ENCODE results near the gene PSMA6.
A peak's percentile ranks its signal among the peaks of the same experiment; 100 is the strongest.
"Not testable (repeated sequence)": the region's sequence is repeated elsewhere in the genome, so short reads cannot be mapped to it uniquely, and the experiment has no call there.

Gene PSMA6

GRCh38 chr14:35292051-35292769, at the start of gene PSMA6:
TSS of gene PSMA6 (plus strand) at chr14:35292382. CDS start at chr14:35292477, 95 bp downstream.
- DNase-seq (ENCODE audit: low read depth) = peak; percentile 99

GRCh38 chr14:35242599-35243311, 49.4 kb upstream of the PSMA6 start:
- no peak for DNase-seq (ENCODE audit: low read depth)

- no peak for DNase-seq (ENCODE audit: low read depth)
Observed at GRCh38 chr14:35243956-35244355, 48.2 kb upstream of the PSMA6 start.

GRCh38 chr14:35244542-35244941, 47.6 kb upstream of the PSMA6 start:
- no peak for DNase-seq (ENCODE audit: low read depth)

GRCh38 chr14:35245051-35245450, 47.1 kb upstream of the PSMA6 start:
- DNase-seq (ENCODE audit: low read depth) = no peak

- DNase-seq (ENCODE audit: low read depth) = no peak
Observed at GRCh38 chr14:35247777-35248475, 44.3 kb upstream of the PSMA6 start.

- DNase-seq (ENCODE audit: low read depth) = no peak
Observed at GRCh38 chr14:35248476-35248788, 43.8 kb upstream of the PSMA6 start.

- no peak for DNase-seq (ENCODE audit: low read depth)
Observed at GRCh38 chr14:35250319-35250718, 41.9 kb upstream of the PSMA6 start.

- no peak for DNase-seq (ENCODE audit: low read depth)
Observed at GRCh38 chr14:35252451-35252868, 39.7 kb upstream of the PSMA6 start.

- not testable (repeated sequence) for DNase-seq (ENCODE audit: low read depth)
Observed at GRCh38 chr14:35253056-35253455, 39.1 kb upstream of the PSMA6 start.

- DNase-seq (ENCODE audit: low read depth) = not testable (repeated sequence)
Observed at GRCh38 chr14:35254034-35254622, 38.1 kb upstream of the PSMA6 start.

- no peak for DNase-seq (ENCODE audit: low read depth)
Observed at GRCh38 chr14:35254736-35255135, 37.4 kb upstream of the PSMA6 start.

GRCh38 chr14:35255711-35256110, 36.5 kb upstream of the PSMA6 start:
- no peak for DNase-seq (ENCODE audit: low read depth)

- no peak for DNase-seq (ENCODE audit: low read depth)
Observed at GRCh38 chr14:35257809-35258208, 34.4 kb upstream of the PSMA6 start.

GRCh38 chr14:35258420-35258819, 33.8 kb upstream of the PSMA6 start:
- no peak for DNase-seq (ENCODE audit: low read depth)

- no peak for DNase-seq (ENCODE audit: low read depth)
Observed at GRCh38 chr14:35261774-35262173, 30.4 kb upstream of the PSMA6 start.

GRCh38 chr14:35262436-35262835, 29.7 kb upstream of the PSMA6 start:
- DNase-seq (ENCODE audit: low read depth) = no peak

GRCh38 chr14:35268946-35269345, 23.2 kb upstream of the PSMA6 start:
- DNase-seq (ENCODE audit: low read depth) = no peak

- no peak for DNase-seq (ENCODE audit: low read depth)
Observed at GRCh38 chr14:35274805-35275204, 17.4 kb upstream of the PSMA6 start.

- no peak for DNase-seq (ENCODE audit: low read depth)
Observed at GRCh38 chr14:35277179-35277578, 15.0 kb upstream of the PSMA6 start.

GRCh38 chr14:35279369-35279768, 12.8 kb upstream of the PSMA6 start:
- no peak for DNase-seq (ENCODE audit: low read depth)

- DNase-seq (ENCODE audit: low read depth) = no peak
Observed at GRCh38 chr14:35281341-35281740, 10.8 kb upstream of the PSMA6 start.

- no peak for DNase-seq (ENCODE audit: low read depth)
Observed at GRCh38 chr14:35284506-35284905, 7.7 kb upstream of the PSMA6 start.
